ENCODE results near the gene HAND1. TPM values are rescaled to one million over a fixed set of nuclear protein-coding genes. Genes with fewer than 3 reads are reported as not detected.

The HAND1 gene
- total and polyA plus RNA-seq, 9 of the 15 experiments (the other 6 are each of a cell fraction or from before 2014, with no cell fraction given) = not detected

DNA sequence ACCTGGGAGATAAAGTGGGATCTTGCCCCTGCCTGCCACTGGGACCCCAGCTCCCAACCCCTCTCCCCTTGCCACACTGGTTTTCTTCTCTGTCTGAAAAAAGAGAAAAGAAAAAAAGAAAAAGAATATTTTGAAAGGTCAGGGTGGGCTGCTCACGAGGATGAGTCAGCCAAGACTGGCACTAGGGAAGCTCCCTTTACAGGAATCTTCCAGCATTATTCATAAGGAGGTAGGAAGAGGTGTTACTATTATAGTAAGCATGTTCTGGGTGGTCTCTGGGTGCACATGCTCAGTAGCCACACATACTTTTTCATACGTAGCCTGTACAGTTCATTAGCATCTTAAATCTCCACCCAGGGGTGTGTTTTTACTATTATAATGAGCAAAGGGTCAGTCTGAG is 46.8 kb upstream of the HAND1 start:
- Histone ChIP-seq H3K9me1 (ENCODE audit: control insufficient read depth, insufficient read depth, low read length) (no peaks in the 10 kb centered on the region), H2AFZ (ENCODE audit: low read depth, low read length) (no peak overlapping the region), H3K9me3 (replicated peaks; ENCODE audit: control insufficient read depth, insufficient read depth, low read depth, low read length) (no peaks in the 10 kb centered on the region; the same call in 1 of the 2 replicates), H3K36me3 (ENCODE audit: control insufficient read depth, insufficient read depth, low read length) (no peaks in the 10 kb centered on the region), H3K27me3 (ENCODE audit: control insufficient read depth in 2 of 2, insufficient read depth in 2 of 2, low read length in 2 of 2) (peaks cover 15 to 32% of the 10 kb centered on the region in 2 experiments; a peak in 4 of 5 replicates), H3K9ac (ENCODE audit: insufficient read depth in 1 of 2, low read depth in 2 of 2, low read length in 2 of 2) (no peak overlapping the region), H3K4me3 (no peak overlapping the region), H3K4me1 (replicated peaks in 1 of 2; ENCODE audit: control insufficient read depth in 2 of 2, insufficient read depth in 2 of 2, low read length in 2 of 2) (peaks cover 11 to 12% of the 10 kb centered on the region in 2 experiments; a peak in 4 of 5 replicates), H3K4me2 (ENCODE audit: insufficient read depth, low read length) (no peak overlapping the region), H3K79me2 (ENCODE audit: control insufficient read depth, insufficient read depth, low read length) (no peaks in the 10 kb centered on the region), H3K27ac (ENCODE audit: extremely low read depth, low read depth, low read length) (no peak overlapping the region), H4K20me1 (replicated peaks; ENCODE audit: control insufficient read depth, insufficient read depth, low read length) (peaks cover 3% of the 10 kb centered on the region; the same call in 1 of the 2 replicates)
- no peak for ATAC-seq
- ChIA-PET CTCF (ENCODE audit: low intra/inter-chr PET ratio) (no interaction called here), POLR2A (interaction anchor here (0.7 to 1.2 kb wide), 3 partner anchors 105 to 152 kb away, joined by 3 to 4 read pairs (median 3); no protein-coding TSS in a partner anchor)
- in situ Hi-C loops (cut with MboI) (no loop called here), intact Hi-C loops (cut with micrococcal nuclease) (loop anchor here (5.0 to 10.0 kb wide), 3 partner anchors 82 to 450 kb away; no protein-coding TSS in a partner anchor)
- no peak for DNase-seq (ENCODE audit: extremely low read depth in 1 of 4, low spot score in 3 of 4)
- FAIRE-seq = no peak
- 14% methylated on average over 2 of the region's 2 CpGs for WGBS (ENCODE audit: insufficient coverage, low coverage, missing lambda C conversion rate)
- no TSS peak for BruUV-seq (replicated peaks)
- TF ChIP-seq TFAM (CRISPR knock-in tag; conservative IDR thresholded peaks at IDR 0.05) (no peak), KHSRP (IDR thresholded peaks at IDR 0.05) (no peak), ZNF121 (CRISPR knock-in tag; conservative IDR thresholded peaks at IDR 0.05) (no peak), ZNF695 (CRISPR knock-in tag; IDR thresholded peaks at IDR 0.05) (no peak), CEBPG (CRISPR knock-in tag; IDR thresholded peaks at IDR 0.05) (no peak), CEBPG (tag; conservative IDR thresholded peaks at IDR 0.05 in 1 of 2, IDR thresholded peaks at IDR 0.05 in 1 of 2) (no peak), EP300 (IDR thresholded peaks at IDR 0.05; ENCODE audit: low read length) (no peak), WHSC1 (IDR thresholded peaks at IDR 0.05; ENCODE audit: low read length) (no peak), SMARCC2 (IDR thresholded peaks at IDR 0.05; ENCODE audit: low read depth) (no peak), ZNF445 (CRISPR knock-in tag; IDR thresholded peaks at IDR 0.05; ENCODE audit: low read depth) (no peak), ZNF707 (CRISPR knock-in tag; conservative IDR thresholded peaks at IDR 0.05) (no peak), MEF2A (IDR thresholded peaks at IDR 0.05; ENCODE audit: control insufficient read depth, low read depth, low read length) (no peak), SMARCE1 (IDR thresholded peaks at IDR 0.05) (no peak), ZNF143 (CRISPR knock-in tag; IDR thresholded peaks at IDR 0.05) (no peak), NCOA1 (IDR thresholded peaks at IDR 0.05; ENCODE audit: low read depth) (no peak)
- TF ChIP-seq, protein P1, sequence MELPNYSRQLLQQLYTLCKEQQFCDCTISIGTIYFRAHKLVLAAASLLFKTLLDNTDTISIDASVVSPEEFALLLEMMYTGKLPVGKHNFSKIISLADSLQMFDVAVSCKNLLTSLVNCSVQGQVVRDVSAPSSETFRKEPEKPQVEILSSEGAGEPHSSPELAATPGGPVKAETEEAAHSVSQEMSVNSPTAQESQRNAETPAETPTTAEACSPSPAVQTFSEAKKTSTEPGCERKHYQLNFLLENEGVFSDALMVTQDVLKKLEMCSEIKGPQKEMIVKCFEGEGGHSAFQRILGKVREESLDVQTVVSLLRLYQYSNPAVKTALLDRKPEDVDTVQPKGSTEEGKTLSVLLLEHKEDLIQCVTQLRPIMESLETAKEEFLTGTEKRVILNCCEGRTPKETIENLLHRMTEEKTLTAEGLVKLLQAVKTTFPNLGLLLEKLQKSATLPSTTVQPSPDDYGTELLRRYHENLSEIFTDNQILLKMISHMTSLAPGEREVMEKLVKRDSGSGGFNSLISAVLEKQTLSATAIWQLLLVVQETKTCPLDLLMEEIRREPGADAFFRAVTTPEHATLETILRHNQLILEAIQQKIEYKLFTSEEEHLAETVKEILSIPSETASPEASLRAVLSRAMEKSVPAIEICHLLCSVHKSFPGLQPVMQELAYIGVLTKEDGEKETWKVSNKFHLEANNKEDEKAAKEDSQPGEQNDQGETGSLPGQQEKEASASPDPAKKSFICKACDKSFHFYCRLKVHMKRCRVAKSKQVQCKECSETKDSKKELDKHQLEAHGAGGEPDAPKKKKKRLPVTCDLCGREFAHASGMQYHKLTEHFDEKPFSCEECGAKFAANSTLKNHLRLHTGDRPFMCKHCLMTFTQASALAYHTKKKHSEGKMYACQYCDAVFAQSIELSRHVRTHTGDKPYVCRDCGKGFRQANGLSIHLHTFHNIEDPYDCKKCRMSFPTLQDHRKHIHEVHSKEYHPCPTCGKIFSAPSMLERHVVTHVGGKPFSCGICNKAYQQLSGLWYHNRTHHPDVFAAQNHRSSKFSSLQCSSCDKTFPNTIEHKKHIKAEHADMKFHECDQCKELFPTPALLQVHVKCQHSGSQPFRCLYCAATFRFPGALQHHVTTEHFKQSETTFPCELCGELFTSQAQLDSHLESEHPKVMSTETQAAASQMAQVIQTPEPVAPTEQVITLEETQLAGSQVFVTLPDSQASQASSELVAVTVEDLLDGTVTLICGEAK (IDR thresholded peaks at IDR 0.05) = no peak
- TF ChIP-seq, protein P1 (CRISPR knock-in tag; IDR thresholded peaks at IDR 0.05) = no peak
